AG04449 (cell line): ENCODE measurements around the gene NPAS3.
A peak's percentile ranks its signal among the peaks of the same experiment; 100 is the strongest.

Experiments
- CTCF ChIA-PET: fragments of 350-600 bp; formaldehyde crosslinking; extraction: SDS; loops from one replicate; lab custom pipeline; 2021; ENCODE audit warnings: antibody characterized with exemption; lab: Yijun Ruan, JAX
- POLR2A ChIA-PET: fragments of 400-600, 350-600 bp; formaldehyde crosslinking; extraction: SDS; loops from one replicate; lab custom pipeline; 2020; ENCODE audit warnings: antibody characterized with exemption, inconsistent platforms; lab: Yijun Ruan, JAX
- DNase-seq: peaks from one replicate; pipeline ENCODE4 v3.0.0-alpha.2; 2010; ENCODE audit warnings: low read depth, low spot score
- H3K4me3 ChIP-seq: 2 replicates; pipeline ENCODE4 v1.5.1; 2011; ENCODE audit warnings: low read depth, mild to moderate bottlenecking, control low read depth, low read length
- TF ChIP-seq, protein P1 (sequence below): IDR thresholded peaks from one replicate; pipeline ENCODE4 v1.5.1; 2011; ENCODE audit warnings: mild to moderate bottlenecking, moderate library complexity, low read length, control low read depth, inconsistent platforms; ENCODE audit not compliant: insufficient read depth; ENCODE audit errors: missing control alignments

Gene NPAS3

DNA sequence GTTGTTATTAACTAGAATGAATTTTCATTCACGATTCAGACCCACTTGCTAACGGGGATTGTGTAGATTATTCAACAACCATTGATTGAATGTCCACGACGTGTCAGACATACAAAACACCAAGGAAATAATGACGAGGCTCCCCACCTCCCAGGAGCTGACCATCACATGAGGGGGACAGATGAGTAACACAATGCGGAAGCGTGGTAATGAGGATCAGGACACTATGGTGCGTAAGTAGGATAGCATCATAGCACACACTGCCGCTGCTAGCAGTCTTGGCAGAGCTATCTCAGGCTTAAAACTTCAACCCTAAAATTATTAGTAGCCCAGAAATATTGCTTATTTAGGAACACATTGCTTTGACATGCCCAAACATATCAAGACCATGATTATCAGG is 746.3 kb downstream of the NPAS3 start:
- DNase-seq, result no peak
- ChIA-PET POLR2A (no interaction called here), CTCF (interaction anchor here (2.4 kb wide), 1 partner anchor 9 kb away, joined by 12 read pairs; no protein-coding TSS in a partner anchor)
- H3K4me3 ChIP-seq, result no peak overlapping the region
- TF ChIP-seq, protein P1, sequence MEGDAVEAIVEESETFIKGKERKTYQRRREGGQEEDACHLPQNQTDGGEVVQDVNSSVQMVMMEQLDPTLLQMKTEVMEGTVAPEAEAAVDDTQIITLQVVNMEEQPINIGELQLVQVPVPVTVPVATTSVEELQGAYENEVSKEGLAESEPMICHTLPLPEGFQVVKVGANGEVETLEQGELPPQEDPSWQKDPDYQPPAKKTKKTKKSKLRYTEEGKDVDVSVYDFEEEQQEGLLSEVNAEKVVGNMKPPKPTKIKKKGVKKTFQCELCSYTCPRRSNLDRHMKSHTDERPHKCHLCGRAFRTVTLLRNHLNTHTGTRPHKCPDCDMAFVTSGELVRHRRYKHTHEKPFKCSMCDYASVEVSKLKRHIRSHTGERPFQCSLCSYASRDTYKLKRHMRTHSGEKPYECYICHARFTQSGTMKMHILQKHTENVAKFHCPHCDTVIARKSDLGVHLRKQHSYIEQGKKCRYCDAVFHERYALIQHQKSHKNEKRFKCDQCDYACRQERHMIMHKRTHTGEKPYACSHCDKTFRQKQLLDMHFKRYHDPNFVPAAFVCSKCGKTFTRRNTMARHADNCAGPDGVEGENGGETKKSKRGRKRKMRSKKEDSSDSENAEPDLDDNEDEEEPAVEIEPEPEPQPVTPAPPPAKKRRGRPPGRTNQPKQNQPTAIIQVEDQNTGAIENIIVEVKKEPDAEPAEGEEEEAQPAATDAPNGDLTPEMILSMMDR, result no peak

- CTCF ChIA-PET, result interaction anchor here (2.4 kb wide), 1 partner anchor 10 kb away, joined by 12 read pairs; no protein-coding TSS in a partner anchor
- H3K4me3 ChIP-seq, result no peak overlapping the region
- DNase-seq, result no peak
- POLR2A ChIA-PET, result no interaction called here
- TF ChIP-seq, protein P1, result no peak
Measured at GRCh38 chr14:33685698-33686097, 747.0 kb downstream of the NPAS3 start.

DNA sequence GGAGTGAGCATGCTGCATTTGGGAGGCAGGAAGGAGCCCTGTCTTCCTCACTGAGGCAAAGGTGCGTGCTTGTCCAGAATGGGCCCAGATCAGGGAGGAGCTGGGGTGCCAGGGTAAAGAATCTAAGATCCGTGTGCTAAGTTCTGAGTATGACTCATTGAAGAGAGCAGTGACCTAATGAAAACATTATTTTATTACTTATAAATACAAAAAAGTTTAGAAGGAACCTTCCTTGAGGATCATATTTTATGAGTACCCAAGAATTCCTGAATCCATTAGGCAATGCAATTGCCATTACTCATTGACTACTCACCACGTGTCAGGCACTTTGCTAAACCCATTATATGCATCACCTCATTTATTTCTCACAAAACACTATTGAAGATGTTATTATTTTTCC is 747.5 kb downstream of the NPAS3 start:
- TF ChIP-seq, protein P1, result no peak
- ChIA-PET CTCF (interaction anchor here (2.4 kb wide), 1 partner anchor 10 kb away, joined by 12 read pairs; no protein-coding TSS in a partner anchor), POLR2A (no interaction called here)
- peak; percentile 59 for DNase-seq
- H3K4me3 ChIP-seq, result no peak overlapping the region

DNA sequence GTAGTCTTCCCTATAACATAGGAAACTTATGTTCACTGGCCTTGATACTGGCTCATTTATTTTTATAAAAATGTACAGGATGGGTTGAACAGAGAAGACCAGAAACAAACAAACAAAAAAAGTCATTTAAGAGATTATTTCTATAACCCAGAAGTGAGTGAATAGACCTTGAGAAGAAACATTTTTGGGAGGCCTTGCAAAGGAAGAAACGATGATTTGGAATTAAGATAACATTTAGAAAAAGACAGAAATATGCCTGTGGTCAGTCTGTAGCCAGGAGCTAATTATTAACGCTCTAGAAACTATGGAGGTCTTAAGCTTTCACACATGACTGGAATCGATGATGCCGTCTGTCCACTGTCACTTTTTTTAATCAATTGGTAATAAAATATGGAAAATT is 748.2 kb downstream of the NPAS3 start:
- H3K4me3 ChIP-seq, result no peak overlapping the region
- POLR2A ChIA-PET, result no interaction called here
- CTCF ChIA-PET, result interaction anchor here (2.4 kb wide), 1 partner anchor 11 kb away, joined by 12 read pairs; no protein-coding TSS in a partner anchor
- TF ChIP-seq, protein P1, result no peak
- DNase-seq, result no peak

- ChIA-PET CTCF (no interaction called here), POLR2A (no interaction called here)
- H3K4me3 ChIP-seq, result no peak overlapping the region
- TF ChIP-seq, protein P1, result no peak
- DNase-seq, result no peak
Measured at GRCh38 chr14:33689680-33690079, 751.0 kb downstream of the NPAS3 start.

DNA sequence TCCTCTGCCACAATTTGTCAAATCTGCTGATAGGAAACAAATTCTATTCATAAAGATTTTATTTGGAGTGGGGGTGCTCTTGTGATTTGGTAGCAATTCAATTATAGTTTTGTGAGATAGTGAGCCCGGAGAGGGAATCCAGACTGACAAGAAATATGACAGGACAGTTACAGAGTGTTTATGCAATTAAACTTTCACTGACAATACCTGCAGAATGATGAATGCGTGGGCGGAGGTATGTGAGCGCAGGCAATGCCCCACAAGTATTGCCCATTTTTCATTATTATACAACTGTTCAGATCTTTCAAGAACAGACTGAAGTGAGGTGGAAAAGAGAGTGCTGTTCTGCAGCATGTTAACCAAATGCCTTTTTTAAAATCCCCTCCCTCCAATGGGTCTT is 753.2 kb downstream of the NPAS3 start:
- ChIA-PET POLR2A (no interaction called here), CTCF (interaction anchor here (1.5 to 2.7 kb wide), 2 partner anchors 16 to 101 kb away, joined by 7 to 13 read pairs; no protein-coding TSS in a partner anchor)
- TF ChIP-seq, protein P1, result no peak

More for the DNA sequence above, 753.2 kb downstream of the NPAS3 start:
- DNase-seq, result no peak
- H3K4me3 ChIP-seq, result no peak overlapping the region
